ENCODE results near the gene HACE1. TPM values are rescaled to one million over a fixed set of nuclear protein-coding genes. Genes with fewer than 3 reads are reported as not detected.

Gene HACE1
- total and polyA plus RNA-seq, 9 donors = 7.9 to 26.1 (median 18.4) TPM

DNA sequence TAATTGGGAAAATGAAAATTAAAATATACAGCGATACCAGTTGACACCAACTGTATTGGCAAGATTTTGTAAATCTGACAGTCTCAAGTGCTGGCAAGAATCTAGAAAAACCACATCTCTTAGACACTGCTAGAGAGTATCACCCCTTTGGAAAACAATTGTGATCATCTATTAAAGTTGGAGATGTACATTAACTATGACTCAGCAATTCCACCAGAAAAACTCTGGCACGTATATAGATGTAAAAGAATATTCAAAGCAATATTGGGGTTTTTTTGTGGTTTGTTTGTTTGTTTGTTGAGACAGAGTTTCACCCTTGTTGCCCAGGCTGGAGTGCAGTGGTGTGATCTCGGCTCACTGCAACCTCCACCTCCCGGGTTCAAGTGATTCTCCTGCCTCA is 142.9 kb downstream of the HACE1 start:
- Histone ChIP-seq H3K9me3 (no peaks in the 10 kb centered on the region), H3K4me3 (no peak overlapping the region), H3K4me1 (ENCODE audit: insufficient read depth) (no peaks in the 10 kb centered on the region), H3K27ac (no peak overlapping the region), H3K27me3 (no peaks in the 10 kb centered on the region), H3K36me3 (no peaks in the 10 kb centered on the region)
- intact Hi-C loops (cut with DNase I) = no loop called here
- no peak for DNase-seq
- no peak for TF ChIP-seq EP300 (IDR thresholded peaks at IDR 0.05)
- no peak for TF ChIP-seq POLR2A (IDR thresholded peaks at IDR 0.05)
- TF ChIP-seq, protein P1, sequence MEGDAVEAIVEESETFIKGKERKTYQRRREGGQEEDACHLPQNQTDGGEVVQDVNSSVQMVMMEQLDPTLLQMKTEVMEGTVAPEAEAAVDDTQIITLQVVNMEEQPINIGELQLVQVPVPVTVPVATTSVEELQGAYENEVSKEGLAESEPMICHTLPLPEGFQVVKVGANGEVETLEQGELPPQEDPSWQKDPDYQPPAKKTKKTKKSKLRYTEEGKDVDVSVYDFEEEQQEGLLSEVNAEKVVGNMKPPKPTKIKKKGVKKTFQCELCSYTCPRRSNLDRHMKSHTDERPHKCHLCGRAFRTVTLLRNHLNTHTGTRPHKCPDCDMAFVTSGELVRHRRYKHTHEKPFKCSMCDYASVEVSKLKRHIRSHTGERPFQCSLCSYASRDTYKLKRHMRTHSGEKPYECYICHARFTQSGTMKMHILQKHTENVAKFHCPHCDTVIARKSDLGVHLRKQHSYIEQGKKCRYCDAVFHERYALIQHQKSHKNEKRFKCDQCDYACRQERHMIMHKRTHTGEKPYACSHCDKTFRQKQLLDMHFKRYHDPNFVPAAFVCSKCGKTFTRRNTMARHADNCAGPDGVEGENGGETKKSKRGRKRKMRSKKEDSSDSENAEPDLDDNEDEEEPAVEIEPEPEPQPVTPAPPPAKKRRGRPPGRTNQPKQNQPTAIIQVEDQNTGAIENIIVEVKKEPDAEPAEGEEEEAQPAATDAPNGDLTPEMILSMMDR (IDR thresholded peaks at IDR 0.05) = no peak
- 95 to 96% (median 96%) methylated on average over 4 of the region's 4 CpGs for WGBS, 3 donors

DNA sequence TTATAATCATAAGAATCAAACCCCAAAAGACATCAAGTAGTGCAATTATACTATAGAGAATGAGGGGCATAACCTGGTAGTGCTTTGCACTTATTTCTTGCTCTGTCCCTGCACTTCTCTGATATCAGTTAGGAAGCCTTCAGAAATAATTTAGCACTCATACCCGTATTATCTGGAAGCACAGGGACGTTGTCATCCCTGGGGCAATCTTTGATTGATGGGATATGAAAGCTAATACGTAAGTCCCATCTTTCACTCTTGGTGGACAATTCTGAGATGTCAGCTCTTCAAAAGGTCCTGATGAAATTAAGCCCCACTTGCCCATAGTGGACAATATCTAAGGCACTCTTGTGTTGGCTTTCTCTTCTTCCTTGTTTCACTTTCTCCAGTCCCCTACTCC is 144.9 kb downstream of the HACE1 start:
- Histone ChIP-seq H3K27me3 (no peaks in the 10 kb centered on the region), H3K27ac (no peak overlapping the region), H3K9me3 (no peaks in the 10 kb centered on the region), H3K36me3 (no peaks in the 10 kb centered on the region), H3K4me3 (no peak overlapping the region), H3K4me1 (ENCODE audit: insufficient read depth) (no peaks in the 10 kb centered on the region)
- no peak for TF ChIP-seq EP300 (IDR thresholded peaks at IDR 0.05)
- TF ChIP-seq POLR2A (IDR thresholded peaks at IDR 0.05) = no peak
- TF ChIP-seq, protein P1 (IDR thresholded peaks at IDR 0.05) = no peak
- 85 to 90% (median 85%) methylated on average over 3 of the region's 3 CpGs for WGBS, 3 donors
- DNase-seq = no peak
- intact Hi-C loops (cut with DNase I) = no loop called here

DNA sequence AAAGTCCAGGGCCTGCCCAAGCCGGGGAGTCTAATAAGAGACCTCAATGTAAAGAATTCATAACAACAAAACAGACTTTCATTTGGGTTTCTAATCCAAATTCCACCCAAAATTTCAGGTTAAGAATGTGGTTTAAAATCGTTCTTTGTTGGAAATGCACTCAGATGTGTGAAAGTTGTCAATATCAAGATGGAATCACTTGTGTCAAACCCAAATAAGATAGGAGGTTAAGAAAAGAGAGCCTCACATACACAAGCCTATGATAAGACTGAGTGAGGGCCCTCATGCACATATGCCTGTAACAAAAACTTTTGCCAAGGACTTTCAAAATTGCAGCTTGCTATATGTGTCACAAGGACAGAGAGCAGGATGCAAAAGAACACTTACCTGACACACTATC is 145.7 kb downstream of the HACE1 start:
- H3K4me1 ChIP-seq (ENCODE audit: insufficient read depth) = no peaks in the 10 kb centered on the region
- H3K27ac ChIP-seq = no peak overlapping the region
- no peaks in the 10 kb centered on the region for H3K36me3 ChIP-seq
- WGBS, 3 donors = 88 to 93% (median 89%) methylated on average over 2 of the region's 2 CpGs
- DNase-seq = no peak
- H3K9me3 ChIP-seq = no peaks in the 10 kb centered on the region
- intact Hi-C loops (cut with DNase I) = no loop called here
- no peak for TF ChIP-seq POLR2A (IDR thresholded peaks at IDR 0.05)
- TF ChIP-seq EP300 (IDR thresholded peaks at IDR 0.05) = no peak
- TF ChIP-seq, protein P1 (IDR thresholded peaks at IDR 0.05) = no peak
- H3K4me3 ChIP-seq = no peak overlapping the region
- no peaks in the 10 kb centered on the region for H3K27me3 ChIP-seq

DNA sequence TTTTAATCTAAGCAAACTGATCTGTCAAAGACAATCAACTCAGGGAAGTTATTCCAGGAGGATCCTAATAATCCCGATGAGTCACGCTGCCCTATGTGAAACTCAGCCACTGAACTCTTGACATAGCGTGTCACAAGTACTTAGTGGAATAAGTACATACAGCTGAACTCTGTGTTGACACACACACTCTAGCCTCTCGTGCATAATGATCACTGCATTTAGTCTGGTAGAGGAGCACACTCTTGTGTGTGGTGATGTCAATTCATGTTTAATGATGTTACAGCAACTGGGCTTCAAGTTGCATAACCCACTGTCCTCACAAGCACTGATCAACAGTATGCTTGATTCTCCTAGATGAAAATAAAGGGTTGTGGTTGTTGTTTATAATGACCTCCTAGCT is 148.3 kb downstream of the HACE1 start:
- H3K4me1 ChIP-seq (ENCODE audit: insufficient read depth) = no peaks in the 10 kb centered on the region
- H3K4me3 ChIP-seq = no peak overlapping the region
- 83 to 88% (median 84%) methylated on average over 4 of the region's 4 CpGs for WGBS, 3 donors
- intact Hi-C loops (cut with DNase I) = no loop called here
- H3K27ac ChIP-seq = no peak overlapping the region
- H3K36me3 ChIP-seq = no peaks in the 10 kb centered on the region
- TF ChIP-seq, protein P1 (IDR thresholded peaks at IDR 0.05) = no peak
- TF ChIP-seq EP300 (IDR thresholded peaks at IDR 0.05) = no peak
- no peak for TF ChIP-seq POLR2A (IDR thresholded peaks at IDR 0.05)
- DNase-seq = no peak
- no peaks in the 10 kb centered on the region for H3K9me3 ChIP-seq
- H3K27me3 ChIP-seq = no peaks in the 10 kb centered on the region

All from ovary (tissue), 9 donors.